ENCODE data around the gene SKI.

SKI gene

GRCh38 chr1:2206813-2207487 is 21.2 kb upstream of the SKI start:
- no peak overlapping the region for H3K4me3 ChIP-seq (ENCODE audit: low read depth, low read length)
- no peak for DNase-seq (ENCODE audit: low read depth)

GRCh38 chr1:2208309-2209239 is 19.5 kb upstream of the SKI start:
- peak; percentile 79 for DNase-seq (ENCODE audit: low read depth)
- H3K4me3 ChIP-seq (ENCODE audit: low read depth, low read length): no peak overlapping the region

- no peak for DNase-seq (ENCODE audit: low read depth)
These were observed 18.6 kb upstream of the SKI start for GRCh38 chr1:2209400-2210083.

GRCh38 chr1:2210084-2210653 is 17.9 kb upstream of the SKI start:
- no peak for DNase-seq (ENCODE audit: low read depth)
- H3K4me3 ChIP-seq (ENCODE audit: low read depth, low read length): no peak overlapping the region

More at GRCh38 chr1:2209400-2210083, 18.6 kb upstream of the SKI start:
- H3K4me3 ChIP-seq (ENCODE audit: low read depth, low read length): no peak overlapping the region

- no peak for DNase-seq (ENCODE audit: low read depth)
- H3K4me3 ChIP-seq (ENCODE audit: low read depth, low read length): no peak overlapping the region
These were observed 17.3 kb upstream of the SKI start for GRCh38 chr1:2210786-2211185.

- no peak for DNase-seq (ENCODE audit: low read depth)
- no peak overlapping the region for H3K4me3 ChIP-seq (ENCODE audit: low read depth, low read length)
These were observed 15.9 kb upstream of the SKI start for GRCh38 chr1:2212274-2212531.

GRCh38 chr1:2212532-2213491 is 15.3 kb upstream of the SKI start:
- H3K4me3 ChIP-seq (ENCODE audit: low read depth, low read length): peak overlapping the region; percentile 28
- peak; percentile 84 for DNase-seq (ENCODE audit: low read depth)

- H3K4me3 ChIP-seq (ENCODE audit: low read depth, low read length): no peak overlapping the region
- DNase-seq (ENCODE audit: low read depth): no peak
These were observed 14.3 kb upstream of the SKI start for GRCh38 chr1:2213576-2214505.

- H3K4me3 ChIP-seq (ENCODE audit: low read depth, low read length): no peak overlapping the region
- DNase-seq (ENCODE audit: low read depth): no peak
These were observed 13.4 kb upstream of the SKI start for GRCh38 chr1:2214541-2215241.

- no peak for DNase-seq (ENCODE audit: low read depth)
- no peak overlapping the region for H3K4me3 ChIP-seq (ENCODE audit: low read depth, low read length)
These were observed 12.8 kb upstream of the SKI start for GRCh38 chr1:2215329-2215728.

- H3K4me3 ChIP-seq (ENCODE audit: low read depth, low read length): no peak overlapping the region
- DNase-seq (ENCODE audit: low read depth): no peak
These were observed 12.0 kb upstream of the SKI start for GRCh38 chr1:2215909-2216766.

- DNase-seq (ENCODE audit: low read depth): no peak
- no peak overlapping the region for H3K4me3 ChIP-seq (ENCODE audit: low read depth, low read length)
These were observed 11.4 kb upstream of the SKI start for GRCh38 chr1:2216767-2217058.

GRCh38 chr1:2221271-2221670 is 6.8 kb upstream of the SKI start:
- no peak for DNase-seq (ENCODE audit: low read depth)

GRCh38 chr1:2224170-2224584 is 3.9 kb upstream of the SKI start:
- H3K4me3 ChIP-seq (ENCODE audit: low read depth, low read length): no peak overlapping the region
- DNase-seq (ENCODE audit: low read depth): no peak

More at GRCh38 chr1:2221271-2221670, 6.8 kb upstream of the SKI start:
- H3K4me3 ChIP-seq (ENCODE audit: low read depth, low read length): no peak overlapping the region

- DNase-seq (ENCODE audit: low read depth): no peak
- no peak overlapping the region for H3K4me3 ChIP-seq (ENCODE audit: low read depth, low read length)
These were observed 3.3 kb upstream of the SKI start for GRCh38 chr1:2224631-2225428.
